Measurements from ENCODE around the gene RAB30.

DNA sequence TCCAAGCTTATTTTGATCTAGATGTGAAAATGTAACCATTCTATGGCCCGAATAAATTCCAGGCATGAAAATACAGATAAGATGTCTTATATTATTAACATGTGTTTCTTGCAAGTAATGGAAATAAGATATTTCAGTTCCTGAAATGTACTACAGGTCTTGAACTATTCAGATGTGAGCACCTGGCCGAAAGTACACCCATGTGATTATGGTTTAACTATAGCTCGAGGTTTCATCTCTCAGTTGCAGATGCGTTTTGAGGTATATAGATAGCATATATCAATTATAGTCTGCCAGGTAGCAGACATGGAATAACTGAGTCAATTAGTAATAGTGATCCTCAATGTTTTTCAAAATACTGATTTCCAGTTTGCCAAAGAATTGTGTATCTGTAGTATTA lies 101.9 kb downstream of the RAB30 start:
- TF ChIP-seq, protein P1, sequence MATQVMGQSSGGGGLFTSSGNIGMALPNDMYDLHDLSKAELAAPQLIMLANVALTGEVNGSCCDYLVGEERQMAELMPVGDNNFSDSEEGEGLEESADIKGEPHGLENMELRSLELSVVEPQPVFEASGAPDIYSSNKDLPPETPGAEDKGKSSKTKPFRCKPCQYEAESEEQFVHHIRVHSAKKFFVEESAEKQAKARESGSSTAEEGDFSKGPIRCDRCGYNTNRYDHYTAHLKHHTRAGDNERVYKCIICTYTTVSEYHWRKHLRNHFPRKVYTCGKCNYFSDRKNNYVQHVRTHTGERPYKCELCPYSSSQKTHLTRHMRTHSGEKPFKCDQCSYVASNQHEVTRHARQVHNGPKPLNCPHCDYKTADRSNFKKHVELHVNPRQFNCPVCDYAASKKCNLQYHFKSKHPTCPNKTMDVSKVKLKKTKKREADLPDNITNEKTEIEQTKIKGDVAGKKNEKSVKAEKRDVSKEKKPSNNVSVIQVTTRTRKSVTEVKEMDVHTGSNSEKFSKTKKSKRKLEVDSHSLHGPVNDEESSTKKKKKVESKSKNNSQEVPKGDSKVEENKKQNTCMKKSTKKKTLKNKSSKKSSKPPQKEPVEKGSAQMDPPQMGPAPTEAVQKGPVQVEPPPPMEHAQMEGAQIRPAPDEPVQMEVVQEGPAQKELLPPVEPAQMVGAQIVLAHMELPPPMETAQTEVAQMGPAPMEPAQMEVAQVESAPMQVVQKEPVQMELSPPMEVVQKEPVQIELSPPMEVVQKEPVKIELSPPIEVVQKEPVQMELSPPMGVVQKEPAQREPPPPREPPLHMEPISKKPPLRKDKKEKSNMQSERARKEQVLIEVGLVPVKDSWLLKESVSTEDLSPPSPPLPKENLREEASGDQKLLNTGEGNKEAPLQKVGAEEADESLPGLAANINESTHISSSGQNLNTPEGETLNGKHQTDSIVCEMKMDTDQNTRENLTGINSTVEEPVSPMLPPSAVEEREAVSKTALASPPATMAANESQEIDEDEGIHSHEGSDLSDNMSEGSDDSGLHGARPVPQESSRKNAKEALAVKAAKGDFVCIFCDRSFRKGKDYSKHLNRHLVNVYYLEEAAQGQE (tag by site-specific recombination; IDR thresholded peaks at IDR 0.05), result no peak
- TF ChIP-seq ZNF10 (tag by site-specific recombination; IDR thresholded peaks at IDR 0.05) (no peak), KLF7 (tag by site-specific recombination; IDR thresholded peaks at IDR 0.05; ENCODE audit: borderline replicate concordance) (no peak), ZFP41 (tag by site-specific recombination; IDR thresholded peaks at IDR 0.05; ENCODE audit: borderline replicate concordance) (no peak), ZNF274 (IDR thresholded peaks at IDR 0.05; ENCODE audit: low read length) (no peak), ZNF274 (tag by site-specific recombination; IDR thresholded peaks at IDR 0.05; ENCODE audit: borderline replicate concordance) (no peak), MZF1 (tag by site-specific recombination; IDR thresholded peaks at IDR 0.05; ENCODE audit: borderline replicate concordance) (no peak), ZBTB1 (tag by site-specific recombination; IDR thresholded peaks at IDR 0.05) (no peak), ZBTB7A (tag by site-specific recombination; IDR thresholded peaks at IDR 0.05; ENCODE audit: low read depth) (no peak), ZNF114 (tag by site-specific recombination; IDR thresholded peaks at IDR 0.05) (no peak), ZNF184 (tag by site-specific recombination; IDR thresholded peaks at IDR 0.05) (no peak)
- TF ChIP-seq, protein P2, sequence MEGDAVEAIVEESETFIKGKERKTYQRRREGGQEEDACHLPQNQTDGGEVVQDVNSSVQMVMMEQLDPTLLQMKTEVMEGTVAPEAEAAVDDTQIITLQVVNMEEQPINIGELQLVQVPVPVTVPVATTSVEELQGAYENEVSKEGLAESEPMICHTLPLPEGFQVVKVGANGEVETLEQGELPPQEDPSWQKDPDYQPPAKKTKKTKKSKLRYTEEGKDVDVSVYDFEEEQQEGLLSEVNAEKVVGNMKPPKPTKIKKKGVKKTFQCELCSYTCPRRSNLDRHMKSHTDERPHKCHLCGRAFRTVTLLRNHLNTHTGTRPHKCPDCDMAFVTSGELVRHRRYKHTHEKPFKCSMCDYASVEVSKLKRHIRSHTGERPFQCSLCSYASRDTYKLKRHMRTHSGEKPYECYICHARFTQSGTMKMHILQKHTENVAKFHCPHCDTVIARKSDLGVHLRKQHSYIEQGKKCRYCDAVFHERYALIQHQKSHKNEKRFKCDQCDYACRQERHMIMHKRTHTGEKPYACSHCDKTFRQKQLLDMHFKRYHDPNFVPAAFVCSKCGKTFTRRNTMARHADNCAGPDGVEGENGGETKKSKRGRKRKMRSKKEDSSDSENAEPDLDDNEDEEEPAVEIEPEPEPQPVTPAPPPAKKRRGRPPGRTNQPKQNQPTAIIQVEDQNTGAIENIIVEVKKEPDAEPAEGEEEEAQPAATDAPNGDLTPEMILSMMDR (tag by site-specific recombination; IDR thresholded peaks at IDR 0.05), result no peak
- TF ChIP-seq, protein P3, sequence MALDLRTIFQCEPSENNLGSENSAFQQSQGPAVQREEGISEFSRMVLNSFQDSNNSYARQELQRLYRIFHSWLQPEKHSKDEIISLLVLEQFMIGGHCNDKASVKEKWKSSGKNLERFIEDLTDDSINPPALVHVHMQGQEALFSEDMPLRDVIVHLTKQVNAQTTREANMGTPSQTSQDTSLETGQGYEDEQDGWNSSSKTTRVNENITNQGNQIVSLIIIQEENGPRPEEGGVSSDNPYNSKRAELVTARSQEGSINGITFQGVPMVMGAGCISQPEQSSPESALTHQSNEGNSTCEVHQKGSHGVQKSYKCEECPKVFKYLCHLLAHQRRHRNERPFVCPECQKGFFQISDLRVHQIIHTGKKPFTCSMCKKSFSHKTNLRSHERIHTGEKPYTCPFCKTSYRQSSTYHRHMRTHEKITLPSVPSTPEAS (tag by site-specific recombination; IDR thresholded peaks at IDR 0.05), result no peak
- TF ChIP-seq, protein P4, sequence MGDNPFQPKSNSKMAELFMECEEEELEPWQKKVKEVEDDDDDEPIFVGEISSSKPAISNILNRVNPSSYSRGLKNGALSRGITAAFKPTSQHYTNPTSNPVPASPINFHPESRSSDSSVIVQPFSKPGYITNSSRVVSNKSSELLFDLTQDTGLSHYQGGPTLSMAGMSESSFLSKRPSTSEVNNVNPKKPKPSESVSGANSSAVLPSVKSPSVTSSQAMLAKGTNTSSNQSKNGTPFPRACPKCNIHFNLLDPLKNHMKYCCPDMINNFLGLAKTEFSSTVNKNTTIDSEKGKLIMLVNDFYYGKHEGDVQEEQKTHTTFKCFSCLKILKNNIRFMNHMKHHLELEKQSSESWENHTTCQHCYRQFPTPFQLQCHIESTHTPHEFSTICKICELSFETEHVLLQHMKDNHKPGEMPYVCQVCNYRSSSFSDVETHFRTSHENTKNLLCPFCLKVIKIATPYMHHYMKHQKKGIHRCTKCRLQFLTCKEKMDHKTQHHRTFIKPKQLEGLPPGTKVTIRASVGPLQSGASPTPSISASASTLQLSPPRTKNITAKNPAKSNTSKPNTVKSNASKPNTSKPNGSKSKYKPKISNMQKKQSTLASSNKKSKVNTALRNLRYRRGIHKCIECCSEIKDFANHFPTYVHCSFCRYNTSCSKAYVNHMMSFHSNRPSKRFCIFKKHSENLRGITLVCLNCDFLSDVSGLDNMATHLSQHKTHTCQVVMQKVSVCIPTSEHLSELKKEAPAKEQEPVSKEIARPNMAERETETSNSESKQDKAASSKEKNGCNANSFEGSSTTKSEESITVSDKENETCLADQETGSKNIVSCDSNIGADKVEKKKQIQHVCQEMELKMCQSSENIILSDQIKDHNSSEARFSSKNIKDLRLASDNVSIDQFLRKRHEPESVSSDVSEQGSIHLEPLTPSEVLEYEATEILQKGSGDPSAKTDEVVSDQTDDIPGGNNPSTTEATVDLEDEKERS (tag by site-specific recombination; IDR thresholded peaks at IDR 0.05), result no peak
